Measurements from ENCODE around the gene CXCL8. TPM values are rescaled to one million over a fixed set of nuclear protein-coding genes. Genes with fewer than 3 reads are reported as not detected.
A peak's percentile ranks its signal among the peaks of the same experiment; 100 is the strongest.

CXCL8 gene
- total RNA-seq, 6 experiments from 2014 or later = 0.31 to 32.8 (median 12.9) TPM

DNA sequence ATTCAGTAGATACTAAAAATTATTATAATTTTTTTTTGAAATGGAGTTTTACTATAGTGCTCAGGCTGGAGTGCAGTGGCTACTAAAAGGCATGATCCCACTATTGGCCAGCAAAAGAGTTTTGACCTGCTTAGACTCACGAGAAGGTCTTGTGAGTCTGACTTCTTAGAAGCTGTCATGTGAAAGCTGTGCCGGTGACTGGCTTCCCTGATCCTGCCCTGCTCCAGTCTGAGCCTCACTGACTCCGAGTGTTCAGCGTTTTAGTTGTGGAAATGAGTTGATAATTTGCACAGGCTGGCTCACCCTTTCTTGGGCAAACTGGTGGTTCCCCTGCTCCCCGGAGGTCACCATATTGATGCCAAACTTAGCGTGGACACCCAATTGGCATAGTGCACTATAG lies 16.4 kb upstream of the CXCL8 start:
- H3K4me3 ChIP-seq = no peak overlapping the region
- no peak overlapping the region for H3K27ac ChIP-seq
- no peaks in the 10 kb centered on the region for H3K4me1 ChIP-seq
- no peaks in the 10 kb centered on the region for H3K27me3 ChIP-seq
- no peaks in the 10 kb centered on the region for H3K36me3 ChIP-seq
- DNase-seq (no peak), ATAC-seq (no peak)
- no peaks in the 10 kb centered on the region for H3K9me3 ChIP-seq
- 87% methylated on average over 5 of the region's 6 CpGs for WGBS (ENCODE audit: insufficient coverage, low coverage, low lambda C conversion rate, missing lambda C conversion rate)
- TF ChIP-seq, protein P1, sequence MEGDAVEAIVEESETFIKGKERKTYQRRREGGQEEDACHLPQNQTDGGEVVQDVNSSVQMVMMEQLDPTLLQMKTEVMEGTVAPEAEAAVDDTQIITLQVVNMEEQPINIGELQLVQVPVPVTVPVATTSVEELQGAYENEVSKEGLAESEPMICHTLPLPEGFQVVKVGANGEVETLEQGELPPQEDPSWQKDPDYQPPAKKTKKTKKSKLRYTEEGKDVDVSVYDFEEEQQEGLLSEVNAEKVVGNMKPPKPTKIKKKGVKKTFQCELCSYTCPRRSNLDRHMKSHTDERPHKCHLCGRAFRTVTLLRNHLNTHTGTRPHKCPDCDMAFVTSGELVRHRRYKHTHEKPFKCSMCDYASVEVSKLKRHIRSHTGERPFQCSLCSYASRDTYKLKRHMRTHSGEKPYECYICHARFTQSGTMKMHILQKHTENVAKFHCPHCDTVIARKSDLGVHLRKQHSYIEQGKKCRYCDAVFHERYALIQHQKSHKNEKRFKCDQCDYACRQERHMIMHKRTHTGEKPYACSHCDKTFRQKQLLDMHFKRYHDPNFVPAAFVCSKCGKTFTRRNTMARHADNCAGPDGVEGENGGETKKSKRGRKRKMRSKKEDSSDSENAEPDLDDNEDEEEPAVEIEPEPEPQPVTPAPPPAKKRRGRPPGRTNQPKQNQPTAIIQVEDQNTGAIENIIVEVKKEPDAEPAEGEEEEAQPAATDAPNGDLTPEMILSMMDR (IDR thresholded peaks at IDR 0.05) = no peak
- TF ChIP-seq POLR2A (IDR thresholded peaks at IDR 0.05) = no peak
- intact Hi-C loops (cut with DNase I) = no loop called here

DNA sequence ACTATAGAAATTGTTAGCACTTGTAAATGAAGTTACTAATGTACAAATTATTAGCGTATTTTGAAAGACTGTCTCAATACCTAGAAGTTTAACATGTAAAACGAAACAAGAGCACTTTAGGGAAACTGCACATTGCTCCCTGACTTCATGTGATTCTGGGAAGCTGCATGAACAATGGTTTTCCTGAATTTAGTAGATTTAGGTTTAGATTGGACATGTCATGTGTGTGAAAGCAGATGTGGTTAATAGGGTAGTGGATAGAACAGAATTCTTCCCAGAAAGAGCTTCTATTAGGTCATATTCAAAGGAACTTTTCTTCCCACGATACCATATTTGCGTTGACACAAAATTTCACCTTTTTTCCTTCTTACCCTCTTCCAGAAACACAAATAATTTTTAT lies 14.9 kb upstream of the CXCL8 start:
- H3K4me3 ChIP-seq = no peak overlapping the region
- no peak overlapping the region for H3K27ac ChIP-seq
- WGBS (ENCODE audit: insufficient coverage, low coverage, low lambda C conversion rate, missing lambda C conversion rate) = 82% methylated on average over 4 of the region's 4 CpGs
- intact Hi-C loops (cut with DNase I) = no loop called here
- H3K27me3 ChIP-seq = no peaks in the 10 kb centered on the region
- ATAC-seq (no peak), DNase-seq (no peak)
- H3K9me3 ChIP-seq = no peaks in the 10 kb centered on the region
- H3K36me3 ChIP-seq = no peaks in the 10 kb centered on the region
- TF ChIP-seq, protein P1 (IDR thresholded peaks at IDR 0.05) = no peak
- TF ChIP-seq POLR2A (IDR thresholded peaks at IDR 0.05) = no peak
- H3K4me1 ChIP-seq = no peaks in the 10 kb centered on the region

DNA sequence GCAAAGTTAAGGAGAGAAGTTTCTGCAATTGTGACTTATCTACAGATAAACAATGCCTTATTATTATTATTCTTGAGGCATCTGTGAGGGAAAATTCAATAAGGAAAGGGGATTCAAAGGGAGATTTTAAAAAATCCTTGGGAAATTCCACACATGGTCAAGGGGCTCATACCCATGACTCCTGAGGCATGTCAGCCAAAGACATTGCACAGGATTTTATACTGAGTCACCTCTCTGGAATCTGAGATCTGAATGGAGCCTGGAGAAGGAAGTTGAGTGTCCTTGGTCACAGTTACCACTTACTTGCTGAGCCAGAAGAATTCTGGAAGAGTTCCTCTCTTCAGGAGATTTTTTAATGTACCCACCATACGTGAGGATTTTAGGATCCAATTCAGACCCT lies 14.4 kb upstream of the CXCL8 start:
- TF ChIP-seq, protein P1 (IDR thresholded peaks at IDR 0.05) = no peak
- no peak for TF ChIP-seq POLR2A (IDR thresholded peaks at IDR 0.05)
- Histone ChIP-seq H3K4me1 (no peaks in the 10 kb centered on the region), H3K27ac (no peak overlapping the region), H3K36me3 (no peaks in the 10 kb centered on the region), H3K4me3 (no peak overlapping the region), H3K9me3 (no peaks in the 10 kb centered on the region), H3K27me3 (no peaks in the 10 kb centered on the region)
- intact Hi-C loops (cut with DNase I) = no loop called here
- DNase-seq = no peak
- peak; percentile 37 to 61 (median 58) for ATAC-seq
- 50% methylated on average over 1 of the region's 1 CpG for WGBS (ENCODE audit: insufficient coverage, low coverage, low lambda C conversion rate, missing lambda C conversion rate)

DNA sequence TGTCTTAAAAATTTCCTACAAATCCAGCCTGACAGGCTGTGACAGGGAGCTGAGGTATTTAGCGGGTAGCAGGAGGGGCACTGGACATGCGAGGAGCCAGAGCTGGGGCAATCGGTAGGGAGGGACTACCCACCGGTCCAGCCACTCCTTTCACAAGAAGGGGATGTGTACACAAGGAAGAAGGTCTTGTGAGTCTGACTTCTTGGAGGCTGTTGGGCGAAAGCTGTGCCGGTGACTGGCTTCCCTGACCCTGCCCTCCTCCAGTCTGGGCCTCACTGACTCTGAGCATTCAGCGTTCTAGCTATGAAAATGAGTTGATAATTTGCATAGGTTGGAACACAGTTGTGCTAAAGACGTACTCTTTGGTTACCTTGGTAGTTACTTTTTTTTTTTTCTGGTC lies 12.7 kb upstream of the CXCL8 start:
- Histone ChIP-seq H3K9me3 (no peaks in the 10 kb centered on the region), H3K36me3 (no peaks in the 10 kb centered on the region), H3K4me3 (no peak overlapping the region), H3K4me1 (no peaks in the 10 kb centered on the region), H3K27ac (no peak overlapping the region), H3K27me3 (no peaks in the 10 kb centered on the region)
- WGBS (ENCODE audit: insufficient coverage, low coverage, low lambda C conversion rate, missing lambda C conversion rate) = 71% methylated on average over 3 of the region's 8 CpGs
- ATAC-seq (no peak), DNase-seq (no peak)
- TF ChIP-seq, protein P1 (IDR thresholded peaks at IDR 0.05) = no peak
- no peak for TF ChIP-seq POLR2A (IDR thresholded peaks at IDR 0.05)
- intact Hi-C loops (cut with DNase I) = no loop called here
